Breast epithelium (tissue), 3 donors: ENCODE results near the gene GLIS1.

Experiments
- CTCF ChIP-seq, 3 donors: fragments of 450-650 bp; IDR thresholded peaks; one replicate each; pipeline ENCODE4 v1.5.1; 2016 to 2017; ENCODE audit warnings: antibody characterized with exemption in 3 of 3, mild to moderate bottlenecking in 3 of 3, moderate library complexity in 3 of 3
- POLR2A ChIP-seq: fragments of 450-650 bp; IDR thresholded peaks from one replicate; pipeline ENCODE4 v1.6.1; 2016; ENCODE audit warnings: antibody characterized with exemption, mild to moderate bottlenecking, moderate library complexity
- POLR2AphosphoS5 ChIP-seq, 3 donors: sonication (generic); formaldehyde crosslinking; IDR thresholded peaks; one replicate each; pipeline ENCODE4 v1.6.1; 2017; ENCODE audit warnings: antibody characterized with exemption in 3 of 3

- no peak for TF ChIP-seq CTCF (IDR thresholded peaks at IDR 0.05)
- no peak for TF ChIP-seq POLR2AphosphoS5 (IDR thresholded peaks at IDR 0.05)
- no peak for TF ChIP-seq POLR2A
Observed at GRCh38 chr1:53678507-53678906, 60.5 kb downstream of the GLIS1 start.
